HG02938 (cell line): Measurements from ENCODE around the gene HPSE.
"Not testable (repeated sequence)": the region's sequence is repeated elsewhere in the genome, so short reads cannot be mapped to it uniquely, and the experiment has no call there.

Experiments
- ATAC-seq: cut with Tn5 transposase; IDR thresholded peaks from one replicate; pipeline ENCODE4 v1.9.1; 2021; ENCODE audit warnings: mild to moderate bottlenecking, moderate library complexity; ENCODE audit not compliant: unreplicated experiment

HPSE gene

GRCh38 chr4:83284193-83285054 lies 50.2 kb downstream of the HPSE start, which contains the start of gene COQ2:
Gene COQ2 (minus strand): TSS chr4:83284798. CDS start chr4:83284764, 34 bp downstream.
- ATAC-seq = peak; percentile 76

- no peak for ATAC-seq
Measured at GRCh38 chr4:83283181-83283580, 51.5 kb downstream of the HPSE start.

- no peak for ATAC-seq
Measured at GRCh38 chr4:83282049-83282535, 52.6 kb downstream of the HPSE start.

GRCh38 chr4:83281307-83281706 lies 53.3 kb downstream of the HPSE start:
- ATAC-seq = no peak

GRCh38 chr4:83276299-83277040 lies 58.2 kb downstream of the HPSE start:
- peak; percentile 74 for ATAC-seq

- not testable (repeated sequence) for ATAC-seq
Measured at GRCh38 chr4:83273926-83274325, 60.7 kb downstream of the HPSE start.

GRCh38 chr4:83272900-83273299 lies 61.7 kb downstream of the HPSE start:
- ATAC-seq = peak; percentile 86

- ATAC-seq = no peak
Measured at GRCh38 chr4:83269256-83269655, 65.4 kb downstream of the HPSE start.

GRCh38 chr4:83268491-83268890 lies 66.2 kb downstream of the HPSE start:
- ATAC-seq = no peak

- no peak for ATAC-seq
Measured at GRCh38 chr4:83267830-83268475, 66.7 kb downstream of the HPSE start.

GRCh38 chr4:83267121-83267829 lies 67.4 kb downstream of the HPSE start:
- no peak for ATAC-seq

GRCh38 chr4:83266689-83267088 lies 68.0 kb downstream of the HPSE start:
- ATAC-seq = no peak

GRCh38 chr4:83263106-83263505 lies 71.5 kb downstream of the HPSE start:
- no peak for ATAC-seq

GRCh38 chr4:83262682-83263081 lies 72.0 kb downstream of the HPSE start:
- ATAC-seq = no peak

GRCh38 chr4:83261307-83261706 lies 73.3 kb downstream of the HPSE start:
- ATAC-seq = no peak

GRCh38 chr4:83259586-83259985 lies 75.1 kb downstream of the HPSE start:
- no peak for ATAC-seq

GRCh38 chr4:83258461-83258860 lies 76.2 kb downstream of the HPSE start:
- no peak for ATAC-seq

- no peak for ATAC-seq
Measured at GRCh38 chr4:83257811-83258210, 76.8 kb downstream of the HPSE start.

GRCh38 chr4:83255584-83255983 lies 79.1 kb downstream of the HPSE start:
- no peak for ATAC-seq

GRCh38 chr4:83252782-83253405 lies 81.8 kb downstream of the HPSE start:
- ATAC-seq = no peak
